Mucosa of rectum (tissue), 2 donors: Measurements from ENCODE around the gene SAMD5.
"Not testable (repeated sequence)": the region's sequence is repeated elsewhere in the genome, so short reads cannot be mapped to it uniquely, and the experiment has no call there.

Source experiments
- H3K27ac ChIP-seq, 2 donors: one replicate each; pipeline ENCODE4 v1.7.0; 2013; ENCODE audit warnings: inconsistent platforms in 2 of 2, low read depth in 2 of 2, low read length in 2 of 2
- H3K27me3 ChIP-seq, 2 donors: one replicate each; pipeline ENCODE4 v1.7.0; 2013; ENCODE audit warnings: low read length in 2 of 2; ENCODE audit not compliant: control insufficient read depth in 2 of 2, insufficient read depth in 2 of 2
- H3K36me3 ChIP-seq, 2 donors: one replicate each; pipeline ENCODE4 v1.7.0; 2013; ENCODE audit warnings: low read length in 2 of 2; ENCODE audit not compliant: control insufficient read depth in 2 of 2, insufficient read depth in 2 of 2
- H3K4me1 ChIP-seq, 2 donors: one replicate each; pipeline ENCODE4 v1.7.0; 2013; ENCODE audit warnings: low read length in 2 of 2, mild to moderate bottlenecking in 1 of 2; ENCODE audit not compliant: control insufficient read depth in 2 of 2, insufficient read depth in 2 of 2
- H3K4me3 ChIP-seq, 2 donors: one replicate each; pipeline ENCODE4 v1.7.0; 2013; ENCODE audit warnings: low read length in 2 of 2
- H3K9ac ChIP-seq, 2 donors: one replicate each; pipeline ENCODE4 v1.7.0; 2013; ENCODE audit warnings: low read length in 2 of 2, low read depth in 1 of 2, mild to moderate bottlenecking in 1 of 2
- H3K9me3 ChIP-seq, 2 donors: one replicate each; pipeline ENCODE4 v1.7.0; 2013; ENCODE audit warnings: low read length in 2 of 2; ENCODE audit not compliant: control insufficient read depth in 2 of 2
- donor health status: healthy.
- donor health status: Normal muscosa, but diverticular disease.

The SAMD5 gene

DNA sequence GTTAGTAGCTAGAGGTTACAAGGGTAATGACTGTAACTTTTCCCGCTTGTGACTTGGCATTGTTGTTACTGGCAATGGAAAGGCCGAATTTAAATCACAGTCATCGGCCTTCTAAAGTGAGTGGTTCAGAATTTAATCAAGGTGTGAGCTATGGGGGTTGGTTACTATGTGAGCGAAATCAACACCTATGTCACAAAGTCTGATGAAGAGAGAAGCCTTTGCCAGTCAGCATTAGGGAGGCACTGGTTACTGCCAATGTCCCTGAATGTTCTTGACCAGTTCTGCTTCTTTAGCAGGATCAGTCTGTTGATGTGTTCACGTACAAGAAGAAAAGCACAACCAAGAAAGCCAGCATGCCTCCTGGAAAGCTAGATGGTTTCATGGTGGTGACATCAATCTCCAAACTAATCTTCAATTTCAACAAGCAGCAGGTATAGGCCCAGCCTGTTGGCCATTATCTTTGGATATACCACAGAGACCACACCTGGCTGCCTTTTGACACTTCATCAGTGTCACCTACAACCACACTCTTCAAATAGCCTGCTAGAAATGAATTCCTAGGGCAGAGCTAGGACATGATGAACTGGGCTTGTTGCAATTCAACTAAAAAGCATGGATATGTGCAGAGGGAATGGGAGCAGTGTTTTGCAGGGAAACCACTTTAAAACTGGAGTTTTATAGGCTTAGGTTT lies 17.2 kb downstream of the SAMD5 start:
- Histone ChIP-seq H3K27ac (no peak overlapping the region), H3K9ac (no peak overlapping the region), H3K27me3 (no peaks in the 10 kb centered on the region), H3K4me1 (peaks cover 6% of the 10 kb centered on the region in 2 donors), H3K36me3 (no peaks in the 10 kb centered on the region), H3K4me3 (no peak overlapping the region), H3K9me3 (no peaks in the 10 kb centered on the region)

DNA sequence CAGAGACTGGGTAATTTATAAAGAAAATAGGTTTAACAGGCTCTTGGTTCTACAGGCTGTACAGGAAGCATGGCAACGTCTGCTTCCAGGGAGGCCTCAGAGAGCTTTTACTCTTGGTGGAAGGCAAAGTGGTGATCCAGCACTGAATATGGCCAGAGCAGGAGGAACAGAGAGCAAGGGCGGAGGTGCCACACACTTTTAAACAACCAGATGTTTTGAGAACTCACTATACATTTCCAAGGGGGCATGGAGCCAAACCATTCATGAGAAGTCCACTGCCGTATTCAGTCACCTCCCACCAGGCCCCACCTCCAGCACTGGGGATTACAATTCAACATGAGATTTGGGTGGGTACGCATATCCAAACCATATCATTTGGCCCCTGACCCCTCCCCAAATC lies 18.7 kb downstream of the SAMD5 start:
- no peaks in the 10 kb centered on the region for H3K9me3 ChIP-seq
- no peak overlapping the region for H3K4me3 ChIP-seq
- H3K27ac ChIP-seq, result no peak overlapping the region
- no peak overlapping the region for H3K9ac ChIP-seq
- H3K27me3 ChIP-seq, result no peaks in the 10 kb centered on the region
- no peaks in the 10 kb centered on the region for H3K36me3 ChIP-seq
- peaks cover 6 to 8% of the 10 kb centered on the region in 2 donors for H3K4me1 ChIP-seq

DNA sequence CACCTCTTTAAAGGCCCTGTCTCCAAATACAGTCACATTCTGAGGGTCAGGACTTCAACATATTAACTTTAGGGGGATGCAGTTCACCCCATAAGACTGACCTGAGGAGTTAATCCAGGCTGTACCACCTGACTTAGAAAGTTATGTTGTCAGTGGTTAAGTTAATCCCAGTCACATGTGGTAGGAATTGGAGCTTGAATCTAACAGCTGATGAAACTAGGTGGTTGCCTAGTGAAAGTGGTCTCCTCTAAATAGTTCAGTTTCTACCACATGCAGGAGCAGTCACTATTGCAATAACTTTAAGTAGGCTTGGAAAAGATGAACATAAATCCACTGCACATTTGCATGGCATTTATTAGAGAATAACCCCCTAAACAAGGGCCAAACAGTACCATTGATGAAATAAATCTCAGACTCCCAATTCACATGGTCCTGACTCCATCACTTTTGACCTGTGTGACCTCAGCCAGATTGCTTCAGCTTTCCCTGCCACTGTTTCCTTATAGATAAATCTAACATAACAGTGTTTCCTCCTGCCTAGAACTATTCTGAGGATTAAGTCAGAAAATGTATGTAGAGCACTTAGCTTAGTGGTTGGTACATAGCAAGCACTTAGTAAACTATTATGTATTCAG lies 20.1 kb downstream of the SAMD5 start:
- peaks cover 6 to 8% of the 10 kb centered on the region in 2 donors for H3K4me1 ChIP-seq
- H3K27ac ChIP-seq, result no peak overlapping the region
- H3K9ac ChIP-seq, result no peak overlapping the region
- no peaks in the 10 kb centered on the region for H3K27me3 ChIP-seq
- H3K36me3 ChIP-seq, result no peaks in the 10 kb centered on the region
- no peak overlapping the region for H3K4me3 ChIP-seq
- H3K9me3 ChIP-seq, result no peaks in the 10 kb centered on the region

GRCh38 chr6:147530132-147531060 lies 21.9 kb downstream of the SAMD5 start:
- Histone ChIP-seq H3K4me3 (peak overlapping the region; percentile 2 to 34), H3K4me1 (peaks cover 6 to 8% of the 10 kb centered on the region in 2 donors), H3K27ac (no peak overlapping the region), H3K9ac (no peak overlapping the region), H3K36me3 (no peaks in the 10 kb centered on the region), H3K9me3 (no peaks in the 10 kb centered on the region), H3K27me3 (no peaks in the 10 kb centered on the region)

DNA sequence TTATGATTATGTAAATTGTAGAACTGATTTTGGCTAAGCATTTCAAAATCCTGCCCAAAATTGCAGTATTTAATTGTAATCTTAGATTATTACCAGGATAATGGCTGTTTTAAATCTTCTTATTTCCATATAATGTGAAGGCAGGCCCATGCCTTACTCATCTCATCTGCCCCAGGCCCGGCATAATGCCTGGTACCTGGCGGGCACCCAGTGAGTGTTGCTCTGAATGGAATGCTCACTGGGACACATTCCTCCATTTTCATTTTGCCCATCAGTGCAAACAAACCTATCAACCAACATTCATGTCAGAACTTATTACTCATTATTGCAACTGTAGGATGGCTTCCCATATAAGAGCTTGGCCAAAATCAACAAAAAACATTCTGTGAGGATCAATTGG lies 22.8 kb downstream of the SAMD5 start:
- H3K9me3 ChIP-seq, result no peaks in the 10 kb centered on the region
- no peaks in the 10 kb centered on the region for H3K36me3 ChIP-seq
- H3K9ac ChIP-seq, result no peak overlapping the region
- H3K27me3 ChIP-seq, result no peaks in the 10 kb centered on the region
- no peak overlapping the region for H3K4me3 ChIP-seq
- peaks cover 6 to 8% of the 10 kb centered on the region in 2 donors for H3K4me1 ChIP-seq
- H3K27ac ChIP-seq, result no peak overlapping the region

DNA sequence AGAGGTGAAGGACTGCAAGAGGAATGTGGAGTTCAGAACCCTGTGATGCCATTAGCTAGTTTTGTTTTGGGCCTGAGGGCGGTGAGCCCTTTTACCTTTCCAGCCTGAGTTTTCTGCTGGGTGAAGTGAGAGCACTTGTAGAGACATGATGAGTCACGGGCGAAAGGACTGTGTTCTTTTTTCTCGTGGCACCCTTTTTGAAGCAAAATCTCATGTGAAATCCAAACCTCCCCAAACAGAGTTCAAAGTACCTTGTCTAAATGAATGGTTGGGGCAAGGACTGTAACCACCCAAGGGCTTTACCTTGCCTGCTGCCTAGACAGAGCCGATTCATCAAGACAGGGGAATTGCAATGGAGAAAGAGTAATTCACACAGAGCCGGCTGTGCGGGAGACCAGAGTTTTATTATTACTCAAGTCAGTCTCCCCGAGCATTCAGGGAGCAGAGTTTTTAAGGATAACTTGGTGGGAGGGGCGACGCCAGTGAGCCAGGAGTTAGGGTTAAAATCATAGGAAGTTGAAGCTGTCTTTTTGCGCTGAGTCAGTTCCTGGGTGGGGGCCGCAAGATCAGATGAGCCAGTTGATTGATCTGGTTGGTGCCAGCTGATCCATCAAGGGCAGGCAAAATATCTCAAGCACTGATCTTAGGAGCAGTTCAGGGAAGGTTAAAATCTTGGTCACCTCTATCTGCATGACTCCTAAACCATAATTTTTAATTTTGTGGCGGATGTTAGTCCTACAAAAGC lies 25.8 kb downstream of the SAMD5 start:
- Histone ChIP-seq H3K9me3 (no peaks in the 10 kb centered on the region), H3K27ac (no peak overlapping the region), H3K36me3 (no peaks in the 10 kb centered on the region), H3K27me3 (no peaks in the 10 kb centered on the region), H3K9ac (no peak overlapping the region), H3K4me1 (peaks cover 6 to 8% of the 10 kb centered on the region in 2 donors), H3K4me3 (no peak overlapping the region)

- Histone ChIP-seq H3K4me1 (no peaks in the 10 kb centered on the region), H3K36me3 (no peaks in the 10 kb centered on the region), H3K27me3 (no peaks in the 10 kb centered on the region), H3K9ac (no peak overlapping the region), H3K27ac (no peak overlapping the region), H3K9me3 (no peaks in the 10 kb centered on the region), H3K4me3 (no peak overlapping the region)
Measured at GRCh38 chr6:147538821-147539220, 30.3 kb downstream of the SAMD5 start.

DNA sequence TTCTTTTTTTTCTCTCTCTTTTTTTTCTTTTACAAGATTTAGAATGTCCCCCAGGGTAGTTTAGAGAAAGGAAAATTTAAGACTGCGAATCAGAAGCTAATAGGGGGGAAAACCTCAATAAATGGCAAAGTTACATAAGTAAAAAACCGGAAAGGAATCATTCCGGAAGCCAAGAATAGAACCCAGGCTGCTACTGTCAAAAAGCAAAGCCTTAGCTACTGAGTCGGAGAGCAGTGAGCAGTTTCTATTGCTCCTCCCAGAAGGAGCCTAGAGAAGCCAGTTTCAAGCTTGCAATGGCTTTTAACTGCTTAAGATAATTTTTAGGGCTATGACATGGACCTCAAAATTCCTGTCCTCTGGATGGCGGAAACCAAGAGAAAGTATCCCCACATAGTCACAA lies 31.6 kb downstream of the SAMD5 start:
- H3K27me3 ChIP-seq, result no peaks in the 10 kb centered on the region
- H3K4me3 ChIP-seq, result no peak overlapping the region
- no peak overlapping the region for H3K9ac ChIP-seq
- H3K36me3 ChIP-seq, result no peaks in the 10 kb centered on the region
- no peaks in the 10 kb centered on the region for H3K9me3 ChIP-seq
- H3K4me1 ChIP-seq, result no peaks in the 10 kb centered on the region
- H3K27ac ChIP-seq, result no peak overlapping the region

DNA sequence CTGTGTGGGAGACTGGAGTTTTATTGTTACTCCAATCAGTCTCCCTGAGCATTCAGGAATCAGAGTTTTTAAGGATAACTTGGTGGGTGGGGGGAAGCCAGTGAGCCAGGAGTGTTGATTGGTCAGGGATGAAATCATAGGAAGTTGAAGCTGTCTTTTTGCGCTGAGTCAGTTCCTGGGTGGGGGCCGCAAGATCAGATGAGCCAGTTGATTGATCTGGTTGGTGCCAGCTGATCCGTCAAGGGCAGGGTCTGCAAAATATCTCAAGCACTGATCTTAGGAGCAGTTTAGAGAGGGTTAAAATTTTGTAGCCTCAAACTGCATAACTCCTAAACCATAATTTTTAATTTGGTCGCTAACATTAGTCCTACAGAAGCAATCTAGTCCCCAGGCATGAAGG lies 33.9 kb downstream of the SAMD5 start:
- not testable (repeated sequence) for H3K36me3 ChIP-seq, H3K9me3 ChIP-seq, H3K4me1 ChIP-seq, H3K27me3 ChIP-seq, H3K27ac ChIP-seq, H3K9ac ChIP-seq, H3K4me3 ChIP-seq
